ENCODE data around the gene CCDC107.

The CCDC107 gene

GRCh38 chr9:35696520-35697215 is 38.6 kb downstream of the CCDC107 start:
- DNase-seq (ENCODE audit: low spot score): peak; percentile 84
- in situ Hi-C loops (cut with MboI; ENCODE audit: low sequenced_read_pairs, unreplicated experiment): no loop called here
- TF ChIP-seq CTCF (IDR thresholded peaks at IDR 0.05; ENCODE audit: borderline replicate concordance, control extremely low read depth, extremely low read depth, insufficient read depth, missing control alignments): peak; percentile 91

GRCh38 chr9:35697486-35697885 is 39.4 kb downstream of the CCDC107 start:
- in situ Hi-C loops (cut with MboI; ENCODE audit: low sequenced_read_pairs, unreplicated experiment): no loop called here
- no peak for TF ChIP-seq CTCF (IDR thresholded peaks at IDR 0.05; ENCODE audit: borderline replicate concordance, control extremely low read depth, extremely low read depth, insufficient read depth, missing control alignments)

GRCh38 chr9:35698231-35698630 is 40.1 kb downstream of the CCDC107 start:
- no peak for TF ChIP-seq CTCF (IDR thresholded peaks at IDR 0.05; ENCODE audit: borderline replicate concordance, control extremely low read depth, extremely low read depth, insufficient read depth, missing control alignments)
- no peak for DNase-seq (ENCODE audit: low spot score)
- in situ Hi-C loops (cut with MboI; ENCODE audit: low sequenced_read_pairs, unreplicated experiment): no loop called here

More at GRCh38 chr9:35697486-35697885, 39.4 kb downstream of the CCDC107 start:
- no peak for DNase-seq (ENCODE audit: low spot score)

GRCh38 chr9:35700031-35700430 is 41.9 kb downstream of the CCDC107 start:
- no peak for TF ChIP-seq CTCF (IDR thresholded peaks at IDR 0.05; ENCODE audit: borderline replicate concordance, control extremely low read depth, extremely low read depth, insufficient read depth, missing control alignments)
- in situ Hi-C loops (cut with MboI; ENCODE audit: low sequenced_read_pairs, unreplicated experiment): no loop called here
- DNase-seq (ENCODE audit: low spot score): no peak

- in situ Hi-C loops (cut with MboI; ENCODE audit: low sequenced_read_pairs, unreplicated experiment): no loop called here
- TF ChIP-seq CTCF (IDR thresholded peaks at IDR 0.05; ENCODE audit: borderline replicate concordance, control extremely low read depth, extremely low read depth, insufficient read depth, missing control alignments): no peak
- no peak for DNase-seq (ENCODE audit: low spot score)
Measured at GRCh38 chr9:35700942-35701341, 42.9 kb downstream of the CCDC107 start.

- TF ChIP-seq CTCF (IDR thresholded peaks at IDR 0.05; ENCODE audit: borderline replicate concordance, control extremely low read depth, extremely low read depth, insufficient read depth, missing control alignments): no peak
- DNase-seq (ENCODE audit: low spot score): no peak
- in situ Hi-C loops (cut with MboI; ENCODE audit: low sequenced_read_pairs, unreplicated experiment): no loop called here
Measured at GRCh38 chr9:35702696-35703095, 44.6 kb downstream of the CCDC107 start.
